GM12878 (cell line): ENCODE data around the gene ARID3A. TPM values are rescaled to one million over a fixed set of nuclear protein-coding genes. Genes with fewer than 3 reads are reported as not detected.

Source experiments
- ATAC-seq: fragments of 200-7000 bp; cut with Tn5 transposase; 3 replicates; pipeline ENCODE4 v1.9.1; 2020; ENCODE audit warnings: mild to moderate bottlenecking, moderate library complexity
- BruUV-seq: library from RNA; stranded (reverse); fragments of 400-500 nt; replicated peaks from 2 replicates; lab custom pipeline; 2021; lab: Mats Ljungman, UMichigan
- CTCF ChIA-PET: fragments of 300-600 bp; sonication (Branson Sonifier 250); formaldehyde crosslinking; extraction: SDS; loops from one replicate; lab custom pipeline; 2021; ENCODE audit warnings: inconsistent platforms; lab: Yijun Ruan, JAX
- POLR2A ChIA-PET: fragments of 350-600 bp; formaldehyde crosslinking; extraction: SDS; loops from one replicate; lab custom pipeline; 2021; ENCODE audit warnings: inconsistent platforms; lab: Charles Lee
- RAD21 ChIA-PET: fragments of 300-600 bp; sonication (Branson Sonifier 250); formaldehyde crosslinking; loops from one replicate; lab custom pipeline; 2023; ENCODE audit warnings: antibody characterized with exemption; ENCODE audit not compliant: unreplicated experiment; lab: Charles Lee
- SMC1A ChIA-PET: fragments of 300-600 bp; sonication (Branson Sonifier 250); formaldehyde crosslinking; loops from one replicate; lab custom pipeline; 2023; ENCODE audit not compliant: unreplicated experiment, uncharacterized antibody; lab: Charles Lee
- DNase-seq: peaks from one replicate; pipeline ENCODE4 v3.0.0-alpha.2; 2011; ENCODE audit warnings: low read depth, low spot score
- FAIRE-seq: peaks from 3 replicates; lab custom pipeline; 2011; peaks lifted over from hg19 to GRCh38; lab: Jason Lieb, UNC
- H2AFZ ChIP-seq: 2 replicates; pipeline ENCODE4 v1.6.0; 2011; ENCODE audit warnings: low read depth, low read length, control low read depth; ENCODE audit not compliant: control insufficient read depth
- H3K27ac ChIP-seq: 2 replicates; pipeline ENCODE4 v1.5.1; 2011; ENCODE audit warnings: control low read depth; ENCODE audit not compliant: control insufficient read depth, insufficient read depth
- H3K27me3 ChIP-seq, 2 experiments: replicated peaks in 1 of 2; 2 replicates each; pipeline versions ENCODE4 v1.6.0 to v1.6.1; 2011; ENCODE audit warnings: low read length in 1 of 2; ENCODE audit not compliant: control insufficient read depth in 2 of 2, insufficient read depth in 2 of 2
- H3K36me3 ChIP-seq, 2 experiments: 2 replicates each; pipeline ENCODE4 v1.5.1; 2011; ENCODE audit warnings: low read length in 1 of 2; ENCODE audit not compliant: control insufficient read depth in 2 of 2, insufficient read depth in 2 of 2
- H3K4me1 ChIP-seq: 2 replicates; pipeline ENCODE4 v1.6.1; 2011; ENCODE audit warnings: mild to moderate bottlenecking, low read length, moderate library complexity, mixed read lengths; ENCODE audit not compliant: control insufficient read depth, insufficient read depth
- H3K4me2 ChIP-seq: 2 replicates; pipeline ENCODE4 v1.6.0; 2011; ENCODE audit warnings: control low read depth; ENCODE audit not compliant: control insufficient read depth, insufficient read depth
- H3K4me3 ChIP-seq: fragments of 200-600 bp; sonication (generic); 2 replicates; pipeline ENCODE4 v1.5.1; 2016
- H3K79me2 ChIP-seq: 2 replicates; pipeline ENCODE4 v1.6.0; 2011; ENCODE audit warnings: low read length; ENCODE audit not compliant: control insufficient read depth, insufficient read depth
- H3K9ac ChIP-seq: 2 replicates; pipeline ENCODE4 v1.8.0; 2011; ENCODE audit warnings: low read length, control low read depth, mixed read lengths; ENCODE audit not compliant: control insufficient read depth, insufficient read depth
- H3K9me3 ChIP-seq: replicated peaks from 3 replicates; pipeline ENCODE4 v1.5.1; 2011; ENCODE audit warnings: mild to moderate bottlenecking, low read length; ENCODE audit not compliant: control insufficient read depth, insufficient read depth
- H4K20me1 ChIP-seq: 2 replicates; pipeline ENCODE4 v1.6.0; 2011; ENCODE audit not compliant: control insufficient read depth, insufficient read depth
- BHLHE40 ChIP-seq, 2 experiments: fragments of 450-650 bp in 1 of 2; IDR thresholded peaks; 2 replicates each; pipeline ENCODE4 v1.6.1; 2011 to 2017; ENCODE audit warnings: low read depth in 2 of 2, borderline replicate concordance in 1 of 2, improper control_type of control experiment in 1 of 2, low read length in 1 of 2, mild to moderate bottlenecking in 1 of 2
- NFYA ChIP-seq: IDR thresholded peaks from 2 replicates; pipeline ENCODE4 v1.6.1; 2011; ENCODE audit warnings: low read depth, mild to moderate bottlenecking, low read length, improper control_type of control experiment, borderline replicate concordance
- NR2F1 ChIP-seq: fragments of 450-650 bp; conservative IDR thresholded peaks from 2 replicates; pipeline ENCODE4 v1.6.1; 2017; ENCODE audit warnings: mild to moderate bottlenecking
- POLR2A ChIP-seq: IDR thresholded peaks from 2 replicates; pipeline ENCODE4 v1.6.1; 2011; ENCODE audit warnings: low read depth, mild to moderate bottlenecking, low read length
- ZNF217 ChIP-seq: fragments of 450-650 bp; IDR thresholded peaks from 2 replicates; pipeline ENCODE4 v1.6.1; 2017; ENCODE audit warnings: antibody characterized with exemption, mild to moderate bottlenecking
- ZNF592 ChIP-seq: fragments of 450-650 bp; IDR thresholded peaks from 2 replicates; pipeline ENCODE4 v1.6.1; 2017; ENCODE audit warnings: mild to moderate bottlenecking, moderate library complexity
- WGBS: methylation state at CpG from one replicate; pipeline ENCODE4 v1.1.6; 2016; ENCODE audit warnings: low lambda C conversion rate; ENCODE audit not compliant: insufficient replicate concordance, insufficient coverage; ENCODE audit errors: missing lambda C conversion rate; 5-methylcytosine and 5-hydroxymethylcytosine counted together
- in situ Hi-C: fragments of 300-500 bp; cut with MboI; formaldehyde crosslinking; loops from 9 replicates; pipeline ENCODE4 v1.14.3; 2018; ENCODE audit warnings: mixed read lengths
- intact Hi-C: fragments of 100-400 bp; cut with micrococcal nuclease; formaldehyde crosslinking; loops from one replicate; pipeline ENCODE4 v1.14.2; 2022; ENCODE audit not compliant: unreplicated experiment
- polyA plus RNA-seq, 11 experiments: library from polyadenylated mRNA; depleted of rRNA in 4 of 11; unstranded in 6 of 11; stranded (reverse) in 5 of 11; fragments of >200 nt; fragmentation: Nextera tagmentation in 4 of 11; fragmentation: Illumina TruSeq in 1 of 11; extraction: Ambion mirVana in 4 of 11; extraction: Trizol in 1 of 11; gene quantifications; 1 replicate in 1 of 11; 2 replicates in 10 of 11; pipeline versions ENCODE4 v1.2.1 to v1.2.3, GENCODE V29; 2011 to 2016; ENCODE audit warnings: inconsistent platforms in 2 of 11, missing spikeins in 2 of 11, low read depth in 1 of 11
- total RNA-seq, 4 experiments: library from RNA; depleted of rRNA in 3 of 4; stranded (reverse); fragments of >200 nt in 3 of 4; fragmentation: Illumina TruSeq in 1 of 4; extraction: Trizol in 1 of 4; gene quantifications; 2 replicates each; pipeline versions ENCODE4 v1.2.1 to v1.2.3, GENCODE V29; 2013 to 2021

ARID3A gene
- total and polyA plus RNA-seq, 10 of the 15 experiments (the other 5 are each of a cell fraction or from before 2014, with no cell fraction given), result 0.76 to 70.0 (median 16.7) TPM

- H3K9ac ChIP-seq, result no peak overlapping the region
- WGBS, result 93% methylated on average over 25 of the region's 29 CpGs
- FAIRE-seq (no peak), ATAC-seq (no peak), DNase-seq (no peak)
- H2AFZ ChIP-seq, result no peak overlapping the region
- no peak overlapping the region for H3K4me3 ChIP-seq
- H3K9me3 ChIP-seq, result no peaks in the 10 kb centered on the region
- H3K4me1 ChIP-seq, result peaks cover 32% of the 10 kb centered on the region
- in situ Hi-C loops (no loop called here), intact Hi-C loops (no loop called here)
- H3K27ac ChIP-seq, result 0 out of 2 replicates have a peak overlapping the region, but pooled peaks have one; percentile 9
- H3K27me3 ChIP-seq, result no peaks in the 10 kb centered on the region
- H3K4me2 ChIP-seq, result peak overlapping the region; percentile 59
- ChIA-PET CTCF (no interaction called here), SMC1A (no interaction called here), POLR2A (no interaction called here), RAD21 (no interaction called here)
- TF ChIP-seq POLR2A, result 0 out of 2 replicates have a peak, but pooled peaks have one; percentile 40
- no peak for TF ChIP-seq ZNF217
- H3K36me3 ChIP-seq, result peaks cover 3 to 31% of the 10 kb centered on the region in 2 experiments; a peak in 3 of 4 replicates
- BruUV-seq, result no TSS peak
- peaks cover 6% of the 10 kb centered on the region; the same call in 1 of the 2 replicates for H4K20me1 ChIP-seq
- H3K79me2 ChIP-seq, result peaks cover 58% of the 10 kb centered on the region
Measured at GRCh38 chr19:1015061-1015781, 89.4 kb downstream of the ARID3A start.

- no peak for DNase-seq
- BruUV-seq, result no TSS peak
- ChIA-PET CTCF (interaction anchor here (0.7 to 0.9 kb wide), 2 partner anchors 10 to 12 kb away, joined by 3 read pairs; partner anchors contain the start of gene CNN2), RAD21 (no interaction called here)
- no peak overlapping the region; the same call in 1 of the 2 replicates for H3K9ac ChIP-seq
- H3K27ac ChIP-seq, result 0 out of 2 replicates have a peak overlapping the region, but pooled peaks have one; percentile 9
- peaks cover 66% of the 10 kb centered on the region for H3K79me2 ChIP-seq
- WGBS, result 68% methylated on average over 23 of the region's 31 CpGs
- TF ChIP-seq POLR2A (peak; percentile 14; the same call in 1 of the 2 replicates), BHLHE40 (IDR thresholded peaks at IDR 0.05; ENCODE audit: borderline replicate concordance in 1 of 2, low read depth in 2 of 2, low read length in 1 of 2) (peak; percentile 60 to 84), NFYA (no peak), NR2F1 (0 out of 2 replicates have a peak, but pooled peaks have one; percentile 10), ZNF592 (no peak)
- TF ChIP-seq, all 136 proteins: peak for 3
- H3K9me3 ChIP-seq, result no peaks in the 10 kb centered on the region
- peaks cover 32% of the 10 kb centered on the region for H3K4me1 ChIP-seq
- H3K4me3 ChIP-seq, result 0 out of 2 replicates have a peak overlapping the region, but pooled peaks have one; percentile 50
- intact Hi-C loops, result no loop called here
- peak; percentile 15; the same call in 2 of the 3 replicates for ATAC-seq
- peak overlapping the region; percentile 68 for H3K4me2 ChIP-seq
- SMC1A ChIA-PET, result no interaction called here
- POLR2A ChIA-PET, result interaction anchor here (0.8 to 1.5 kb wide), 2 partner anchors 10 to 124 kb away, joined by 4 to 7 read pairs; partner anchors contain the start of gene CNN2
- in situ Hi-C loops, result no loop called here
- H3K27me3 ChIP-seq, result no peaks in the 10 kb centered on the region
- no peak for FAIRE-seq
- peaks cover 6% of the 10 kb centered on the region; the same call in 1 of the 2 replicates for H4K20me1 ChIP-seq
- no peak overlapping the region for H2AFZ ChIP-seq
- H3K36me3 ChIP-seq, result peaks cover 3 to 26% of the 10 kb centered on the region in 2 experiments; a peak in 2 of 4 replicates
Measured at GRCh38 chr19:1015782-1016646, 90.2 kb downstream of the ARID3A start.
